Natural killer cell treated with Interleukin-12 subunit alpha and Interleukin-12 subunit beta and Interleukin-15 and Interleukin-18, amount 100 ng/mL, for 72 hours (primary cell): Measurements from ENCODE around the gene RAB43. TPM values are rescaled to one million over a fixed set of nuclear protein-coding genes. Genes with fewer than 3 reads are reported as not detected.
A peak's percentile ranks its signal among the peaks of the same experiment; 100 is the strongest.

Source experiments
- ATAC-seq, 2 donors: fragments of 150-1000 bp; cut with Tn5 transposase in 1 of 2; sonication (Bioruptor Pico), chemical (Tn5 transposase) in 1 of 2; 2 replicates each; pipeline ENCODE4 v1.10.0; 2021
- DNase-seq: peaks from one replicate; pipeline ENCODE4 v3.0.0; 2022; ENCODE audit warnings: low spot score
- H3K27ac Mint-ChIP-seq, 2 donors: 1 replicate in 1 of 2; 2 replicates in 1 of 2; pipeline ENCODE4 v1.8.0; 2022; ENCODE audit warnings: mixed read lengths in 2 of 2, mild to moderate bottlenecking in 1 of 2, moderate library complexity in 1 of 2
- H3K27me3 Mint-ChIP-seq, 2 donors: 1 replicate in 1 of 2; 2 replicates in 1 of 2; pipeline ENCODE4 v1.8.0; 2022; ENCODE audit warnings: mixed read lengths in 2 of 2
- H3K36me3 Mint-ChIP-seq: one replicate; pipeline ENCODE4 v1.8.0; 2022; ENCODE audit warnings: mixed read lengths
- H3K4me1 Mint-ChIP-seq, 2 donors: 1 replicate in 1 of 2; 2 replicates in 1 of 2; pipeline ENCODE4 v1.8.0; 2022; ENCODE audit warnings: low read depth in 2 of 2, mixed read lengths in 2 of 2, mild to moderate bottlenecking in 1 of 2
- H3K4me3 Mint-ChIP-seq: one replicate; pipeline ENCODE4 v1.8.0; 2022; ENCODE audit warnings: mixed read lengths
- H3K9me3 Mint-ChIP-seq: 2 replicates; pipeline ENCODE4 v1.8.0; 2022; ENCODE audit warnings: mixed read lengths
- total RNA-seq, 2 donors: library from RNA; stranded (reverse); gene quantifications; one replicate each; pipeline ENCODE4 v1.2.3, GENCODE V29; 2022

RAB43 gene
- total RNA-seq, 2 donors from 2014 or later = 50.7 to 53.9 TPM

- H3K27ac Mint-ChIP-seq = peak overlapping the region in 1 of 2 donors; percentile 36
- no peaks in the 10 kb centered on the region for H3K9me3 Mint-ChIP-seq
- DNase-seq (no peak), ATAC-seq (no peak)
- H3K27me3 Mint-ChIP-seq = no peaks in the 10 kb centered on the region
- no peaks in the 10 kb centered on the region for H3K36me3 Mint-ChIP-seq
- H3K4me1 Mint-ChIP-seq = peaks cover 7 to 18% of the 10 kb centered on the region in 2 donors
- no peak overlapping the region for H3K4me3 Mint-ChIP-seq
Measured at GRCh38 chr3:129057249-129057648, 64.4 kb downstream of the RAB43 start.

- Mint-ChIP-seq H3K9me3 (no peaks in the 10 kb centered on the region), H3K36me3 (no peaks in the 10 kb centered on the region), H3K27me3 (no peaks in the 10 kb centered on the region), H3K4me3 (no peak overlapping the region), H3K27ac (peak overlapping the region in 1 of 2 donors; percentile 36), H3K4me1 (peaks cover 7 to 18% of the 10 kb centered on the region in 2 donors)
- DNase-seq = no peak
- no peak for ATAC-seq
Measured at GRCh38 chr3:129056451-129057173, 65.0 kb downstream of the RAB43 start.

GRCh38 chr3:129054605-129055104 is 66.9 kb downstream of the RAB43 start:
- no peak for ATAC-seq
- Mint-ChIP-seq H3K27ac (peak overlapping the region in 1 of 2 donors; percentile 73), H3K4me1 (peaks cover 7 to 11% of the 10 kb centered on the region in 2 donors), H3K36me3 (no peaks in the 10 kb centered on the region), H3K9me3 (no peaks in the 10 kb centered on the region), H3K27me3 (no peaks in the 10 kb centered on the region), H3K4me3 (no peak overlapping the region)
- DNase-seq = no peak

- H3K4me3 Mint-ChIP-seq = no peak overlapping the region
- peaks cover 5% of the 10 kb centered on the region for H3K9me3 Mint-ChIP-seq
- DNase-seq (no peak), ATAC-seq (no peak)
- peaks cover 7 to 11% of the 10 kb centered on the region in 2 donors for H3K4me1 Mint-ChIP-seq
- peaks cover 6% of the 10 kb centered on the region for H3K36me3 Mint-ChIP-seq
- no peaks in the 10 kb centered on the region for H3K27me3 Mint-ChIP-seq
- no peak overlapping the region for H3K27ac Mint-ChIP-seq
Measured at GRCh38 chr3:129052675-129053074, 68.9 kb downstream of the RAB43 start.

- Mint-ChIP-seq H3K9me3 (peaks cover 5% of the 10 kb centered on the region), H3K27ac (no peak overlapping the region)
- no peak for DNase-seq
Measured at GRCh38 chr3:129051871-129052340, 69.7 kb downstream of the RAB43 start.

GRCh38 chr3:129050556-129051295 is 70.9 kb downstream of the RAB43 start:
- no peaks in the 10 kb centered on the region for H3K27me3 Mint-ChIP-seq
- H3K36me3 Mint-ChIP-seq = peaks cover 6% of the 10 kb centered on the region
- peaks cover 5% of the 10 kb centered on the region for H3K9me3 Mint-ChIP-seq
- DNase-seq (no peak), ATAC-seq (no peak)
- peaks cover 7 to 8% of the 10 kb centered on the region in 2 donors for H3K4me1 Mint-ChIP-seq
- H3K4me3 Mint-ChIP-seq = no peak overlapping the region
- no peak overlapping the region for H3K27ac Mint-ChIP-seq

More at GRCh38 chr3:129051871-129052340, 69.7 kb downstream of the RAB43 start:
- Mint-ChIP-seq H3K27me3 (no peaks in the 10 kb centered on the region), H3K4me1 (peaks cover 7 to 8% of the 10 kb centered on the region in 2 donors), H3K4me3 (no peak overlapping the region), H3K36me3 (peaks cover 6% of the 10 kb centered on the region)
- ATAC-seq = no peak

GRCh38 chr3:129047553-129047839 is 74.1 kb downstream of the RAB43 start:
- ATAC-seq (no peak), DNase-seq (no peak)
- Mint-ChIP-seq H3K4me3 (no peak overlapping the region), H3K9me3 (peaks cover 5% of the 10 kb centered on the region), H3K27me3 (peaks cover 4 to 8% of the 10 kb centered on the region in 2 donors), H3K4me1 (peaks cover 0 to 3% of the 10 kb centered on the region in 2 donors), H3K36me3 (peaks cover 6% of the 10 kb centered on the region), H3K27ac (no peak overlapping the region)

- DNase-seq (no peak), ATAC-seq (peak in 1 of 2 donors; percentile 34)
- H3K27me3 Mint-ChIP-seq = peaks cover 9 to 13% of the 10 kb centered on the region in 2 donors
- peaks cover 5% of the 10 kb centered on the region for H3K9me3 Mint-ChIP-seq
- H3K4me1 Mint-ChIP-seq = peaks cover 0 to 3% of the 10 kb centered on the region in 2 donors
- H3K4me3 Mint-ChIP-seq = no peak overlapping the region
- H3K36me3 Mint-ChIP-seq = peaks cover 6% of the 10 kb centered on the region
- no peak overlapping the region for H3K27ac Mint-ChIP-seq
Measured at GRCh38 chr3:129046732-129047552, 74.7 kb downstream of the RAB43 start.

- H3K27ac Mint-ChIP-seq = no peak overlapping the region
- no peak overlapping the region for H3K4me3 Mint-ChIP-seq
- DNase-seq = no peak
- peak; percentile 39 to 65 for ATAC-seq
- H3K36me3 Mint-ChIP-seq = peaks cover 6% of the 10 kb centered on the region
- H3K9me3 Mint-ChIP-seq = peaks cover 5% of the 10 kb centered on the region
- peaks cover 0 to 3% of the 10 kb centered on the region in 2 donors for H3K4me1 Mint-ChIP-seq
- H3K27me3 Mint-ChIP-seq = peaks cover 9 to 13% of the 10 kb centered on the region in 2 donors
Measured at GRCh38 chr3:129046037-129046731, 75.4 kb downstream of the RAB43 start.

- Mint-ChIP-seq H3K36me3 (peaks cover 6% of the 10 kb centered on the region), H3K27me3 (peaks cover 9 to 13% of the 10 kb centered on the region in 2 donors), H3K4me3 (peak overlapping the region; percentile 49), H3K9me3 (peaks cover 5% of the 10 kb centered on the region), H3K4me1 (peaks cover 0 to 3% of the 10 kb centered on the region in 2 donors), H3K27ac (no peak overlapping the region)
- peak; percentile 70 for DNase-seq
- peak; percentile 90 for ATAC-seq
Measured at GRCh38 chr3:129045675-129046036, 75.9 kb downstream of the RAB43 start.

- H3K27ac Mint-ChIP-seq = no peak overlapping the region
- H3K9me3 Mint-ChIP-seq = no peaks in the 10 kb centered on the region
- no peak overlapping the region for H3K4me3 Mint-ChIP-seq
- ATAC-seq (no peak), DNase-seq (no peak)
- H3K36me3 Mint-ChIP-seq = no peaks in the 10 kb centered on the region
- H3K27me3 Mint-ChIP-seq = peaks cover 9 to 13% of the 10 kb centered on the region in 2 donors
- H3K4me1 Mint-ChIP-seq = peaks cover 0 to 3% of the 10 kb centered on the region in 2 donors
Measured at GRCh38 chr3:129040579-129041300, 80.9 kb downstream of the RAB43 start.

GRCh38 chr3:129040039-129040336 is 81.6 kb downstream of the RAB43 start:
- Mint-ChIP-seq H3K36me3 (no peaks in the 10 kb centered on the region), H3K27me3 (peaks cover 9 to 13% of the 10 kb centered on the region in 2 donors), H3K9me3 (no peaks in the 10 kb centered on the region), H3K4me1 (no peaks in the 10 kb centered on the region), H3K4me3 (no peak overlapping the region), H3K27ac (no peak overlapping the region)
- DNase-seq (no peak), ATAC-seq (no peak)
